Neuronal stem cell (in vitro differentiated cells): Measurements from ENCODE around the gene SAMSN1.

Source experiments
- DNase-seq: peaks from one replicate; pipeline ENCODE4 v3.0.0-alpha.2; 2013; ENCODE audit warnings: low spot score
- H2AFZ ChIP-seq: one replicate; pipeline ENCODE4 v1.6.1; 2013; ENCODE audit warnings: mild to moderate bottlenecking, low read length, inconsistent platforms
- H2AK5ac ChIP-seq: 2 replicates; pipeline ENCODE4 v1.6.1; 2013; ENCODE audit warnings: low read depth, mild to moderate bottlenecking, inconsistent platforms, low read length, moderate library complexity, mixed read lengths
- H2BK120ac ChIP-seq: 2 replicates; pipeline ENCODE4 v1.6.1; 2013; ENCODE audit warnings: low read depth, mild to moderate bottlenecking, inconsistent platforms, low read length, moderate library complexity, mixed read lengths
- H2BK12ac ChIP-seq: one replicate; pipeline ENCODE4 v1.6.1; 2013; ENCODE audit warnings: low read length, inconsistent platforms
- H2BK15ac ChIP-seq: 2 replicates; pipeline ENCODE4 v1.6.1; 2013; ENCODE audit warnings: mild to moderate bottlenecking, low read length, inconsistent platforms, mixed read lengths
- H2BK5ac ChIP-seq: one replicate; pipeline ENCODE4 v1.6.1; 2013; ENCODE audit warnings: inconsistent platforms, mild to moderate bottlenecking, low read length, moderate library complexity
- H3K14ac ChIP-seq: one replicate; pipeline ENCODE4 v1.6.1; 2013; ENCODE audit warnings: low read length, inconsistent platforms
- H3K18ac ChIP-seq: 2 replicates; pipeline ENCODE4 v1.6.1; 2013; ENCODE audit warnings: low read length, inconsistent platforms
- H3K23ac ChIP-seq: 2 replicates; pipeline ENCODE4 v1.6.1; 2013; ENCODE audit warnings: low read depth, mild to moderate bottlenecking, mixed read lengths, low read length, inconsistent platforms; ENCODE audit not compliant: poor library complexity
- H3K27ac ChIP-seq: replicated peaks from 3 replicates; pipeline ENCODE4 v1.5.1; 2013; ENCODE audit warnings: low read length, inconsistent platforms
- H3K27me3 ChIP-seq, 3 experiments: 2 replicates each; pipeline ENCODE4 v1.6.1; 2013; ENCODE audit warnings: low read length in 3 of 3, mild to moderate bottlenecking in 2 of 3, inconsistent platforms in 1 of 3, low read depth in 1 of 3, mixed read lengths in 1 of 3, moderate library complexity in 1 of 3; ENCODE audit not compliant: control insufficient read depth in 3 of 3, insufficient read depth in 3 of 3
- H3K36me3 ChIP-seq, 2 donors: replicated peaks in 1 of 2; 2 replicates each; pipeline ENCODE4 v1.6.1; 2013; ENCODE audit warnings: low read length in 2 of 2; ENCODE audit not compliant: control insufficient read depth in 2 of 2, insufficient read depth in 2 of 2
- H3K4ac ChIP-seq: 2 replicates; pipeline ENCODE4 v1.6.1; 2013; ENCODE audit warnings: inconsistent platforms, mild to moderate bottlenecking, low read length, moderate library complexity
- H3K4me1 ChIP-seq, 2 donors: 1 replicate in 1 of 2; 2 replicates in 1 of 2; pipeline ENCODE4 v1.6.1; 2013; ENCODE audit warnings: low read length in 2 of 2, low read depth in 1 of 2; ENCODE audit not compliant: control insufficient read depth in 2 of 2, insufficient read depth in 1 of 2
- H3K4me2 ChIP-seq: one replicate; pipeline ENCODE4 v1.6.1; 2013; ENCODE audit warnings: mild to moderate bottlenecking, low read length, inconsistent platforms; ENCODE audit not compliant: insufficient read depth, poor library complexity, severe bottlenecking
- H3K4me3 ChIP-seq, 2 donors: 2 replicates each; pipeline ENCODE4 v1.5.1; 2013; ENCODE audit warnings: low read length in 2 of 2, mild to moderate bottlenecking in 2 of 2, inconsistent platforms in 1 of 2, moderate library complexity in 1 of 2
- H3K79me1 ChIP-seq: one replicate; pipeline ENCODE4 v1.6.1; 2013; ENCODE audit warnings: low read depth, mild to moderate bottlenecking, inconsistent platforms, low read length, moderate library complexity
- H3K9ac ChIP-seq: one replicate; pipeline ENCODE4 v1.6.1; 2013; ENCODE audit warnings: mild to moderate bottlenecking, low read depth, low read length, inconsistent platforms; ENCODE audit not compliant: poor library complexity
- H3K9me3 ChIP-seq, 2 donors: replicated peaks in 1 of 2; 2 replicates each; pipeline versions ENCODE3 to v1.6.1; 2013; ENCODE audit warnings: low read length in 2 of 2, mild to moderate bottlenecking in 2 of 2, inconsistent platforms in 1 of 2, low read depth in 1 of 2, mixed read lengths in 1 of 2, moderate library complexity in 1 of 2; ENCODE audit not compliant: control insufficient read depth in 2 of 2, insufficient read depth in 1 of 2
- H4K8ac ChIP-seq: one replicate; pipeline ENCODE4 v1.6.1; 2013; ENCODE audit warnings: low read depth, mild to moderate bottlenecking, inconsistent platforms, low read length, moderate library complexity
- H4K91ac ChIP-seq: one replicate; pipeline ENCODE4 v1.6.1; 2013; ENCODE audit warnings: low read length, low read depth, mild to moderate bottlenecking, inconsistent platforms; ENCODE audit not compliant: poor library complexity
- WGBS, 2 donors: extraction: QIAGEN DNeasy Blood & Tissue Kit; methylation state at CpG; one replicate each; pipeline ENCODE4 v1.1.7; 2013; ENCODE audit warnings: missing lambda C conversion rate in 2 of 2, mixed read lengths in 1 of 2; ENCODE audit not compliant: insufficient read length in 2 of 2, insufficient replicate concordance in 1 of 2; ENCODE audit errors: extremely low coverage in 2 of 2; 5-methylcytosine and 5-hydroxymethylcytosine counted together

Gene SAMSN1

DNA sequence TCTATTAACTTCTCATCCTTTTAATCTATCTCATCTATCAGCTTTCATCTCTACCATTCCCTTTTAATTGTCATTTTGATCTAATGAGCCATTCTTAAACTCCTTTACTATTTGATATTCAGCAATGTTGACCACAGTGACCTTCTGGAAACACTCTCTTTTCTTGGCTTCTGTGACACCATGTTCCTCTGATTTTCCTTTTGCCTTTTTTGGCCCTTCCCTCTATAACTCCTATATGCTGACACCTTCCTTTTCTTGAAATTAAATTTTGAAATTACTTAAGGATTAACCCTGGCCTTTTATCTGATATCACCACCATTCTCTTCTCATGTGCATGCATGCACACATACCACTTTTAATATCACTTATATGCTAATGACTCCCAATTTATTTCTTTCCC is 41.2 kb upstream of the SAMSN1 start:
- H2BK12ac ChIP-seq, result no peak overlapping the region
- no peaks in the 10 kb centered on the region for H3K4me1 ChIP-seq
- no peak overlapping the region for H3K18ac ChIP-seq
- H3K9ac ChIP-seq, result no peak overlapping the region
- DNase-seq, result no peak
- no peak overlapping the region for H2BK5ac ChIP-seq
- H3K36me3 ChIP-seq, result no peaks in the 10 kb centered on the region
- no peak overlapping the region for H4K8ac ChIP-seq
- H2BK15ac ChIP-seq, result no peak overlapping the region
- no peaks in the 10 kb centered on the region for H3K9me3 ChIP-seq
- no peaks in the 10 kb centered on the region for H3K27me3 ChIP-seq
- no peaks in the 10 kb centered on the region for H3K79me1 ChIP-seq
- H4K91ac ChIP-seq, result no peak overlapping the region
- no peak overlapping the region for H3K4ac ChIP-seq
- H3K4me2 ChIP-seq, result no peak overlapping the region
- no peak overlapping the region for H3K27ac ChIP-seq
- H2AK5ac ChIP-seq, result no peak overlapping the region
- no peak overlapping the region for H3K14ac ChIP-seq
- no peak overlapping the region for H2BK120ac ChIP-seq
- H3K4me3 ChIP-seq, result no peak overlapping the region
- H3K23ac ChIP-seq, result no peak overlapping the region
- H2AFZ ChIP-seq, result no peak overlapping the region

GRCh38 chr21:14585122-14585521 is 39.0 kb upstream of the SAMSN1 start:
- no CpG with 5 or more reads among the region's 1 CpG for WGBS, 2 donors
- Histone ChIP-seq H4K8ac (no peak overlapping the region), H2BK15ac (no peak overlapping the region), H3K14ac (no peak overlapping the region), H2AFZ (no peak overlapping the region), H3K9me3 (no peaks in the 10 kb centered on the region), H3K23ac (no peak overlapping the region), H3K4me1 (no peaks in the 10 kb centered on the region), H2BK5ac (no peak overlapping the region), H3K9ac (no peak overlapping the region), H3K4ac (no peak overlapping the region), H3K4me3 (no peak overlapping the region), H2AK5ac (no peak overlapping the region), H3K18ac (no peak overlapping the region), H3K27me3 (no peaks in the 10 kb centered on the region), H3K27ac (no peak overlapping the region), H3K79me1 (no peaks in the 10 kb centered on the region), H2BK12ac (no peak overlapping the region), H4K91ac (no peak overlapping the region), H2BK120ac (no peak overlapping the region), H3K36me3 (no peaks in the 10 kb centered on the region), H3K4me2 (no peak overlapping the region)
- DNase-seq, result no peak

DNA sequence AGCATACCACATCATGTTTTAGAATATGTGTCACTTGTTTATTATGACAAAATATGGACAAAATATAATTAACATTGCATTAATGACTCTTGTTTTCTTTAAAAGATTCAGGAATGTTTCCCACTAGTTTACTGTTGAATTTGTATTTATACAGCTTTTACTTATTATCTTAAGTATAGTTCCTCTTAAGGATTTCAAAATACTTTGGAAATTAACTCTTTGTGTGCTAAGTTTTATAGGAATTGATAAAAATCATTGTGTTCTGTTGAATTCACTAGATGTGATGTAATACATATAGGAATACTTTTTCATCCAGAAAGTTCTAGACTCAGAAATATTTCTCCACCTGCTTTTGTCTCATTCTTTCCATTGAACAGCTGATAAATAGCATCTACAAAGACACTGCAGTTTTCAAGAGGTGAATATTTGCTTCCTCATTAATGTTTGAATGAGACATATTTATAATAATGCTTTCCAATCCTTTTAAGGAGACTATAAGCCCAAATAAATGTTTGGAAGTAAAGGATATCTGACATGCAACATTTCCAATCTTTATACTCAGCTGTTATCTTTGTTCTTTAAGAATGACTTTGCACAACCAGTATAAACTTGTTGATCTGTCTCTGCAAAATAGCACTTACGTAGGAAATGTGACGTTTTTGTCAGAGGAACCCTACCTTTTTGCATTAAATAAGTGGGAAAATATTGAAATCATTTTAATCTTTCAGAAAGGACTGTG is 38.4 kb upstream of the SAMSN1 start:
- no peak overlapping the region for H3K27ac ChIP-seq
- no peak overlapping the region for H2BK5ac ChIP-seq
- no peaks in the 10 kb centered on the region for H3K4me1 ChIP-seq
- H2BK15ac ChIP-seq, result no peak overlapping the region
- H2AK5ac ChIP-seq, result no peak overlapping the region
- no peaks in the 10 kb centered on the region for H3K27me3 ChIP-seq
- no peaks in the 10 kb centered on the region for H3K9me3 ChIP-seq
- no peak for DNase-seq
- H3K4me3 ChIP-seq, result no peak overlapping the region
- no peak overlapping the region for H4K8ac ChIP-seq
- H3K14ac ChIP-seq, result no peak overlapping the region
- H4K91ac ChIP-seq, result no peak overlapping the region
- H3K79me1 ChIP-seq, result no peaks in the 10 kb centered on the region
- no peak overlapping the region for H3K23ac ChIP-seq
- H3K36me3 ChIP-seq, result no peaks in the 10 kb centered on the region
- H3K4me2 ChIP-seq, result no peak overlapping the region
- no peak overlapping the region for H3K18ac ChIP-seq
- WGBS, 2 donors, result no CpG with 5 or more reads among the region's 2 CpGs
- no peak overlapping the region for H3K4ac ChIP-seq
- no peak overlapping the region for H2AFZ ChIP-seq
- no peak overlapping the region for H2BK120ac ChIP-seq
- no peak overlapping the region for H2BK12ac ChIP-seq
- H3K9ac ChIP-seq, result no peak overlapping the region

DNA sequence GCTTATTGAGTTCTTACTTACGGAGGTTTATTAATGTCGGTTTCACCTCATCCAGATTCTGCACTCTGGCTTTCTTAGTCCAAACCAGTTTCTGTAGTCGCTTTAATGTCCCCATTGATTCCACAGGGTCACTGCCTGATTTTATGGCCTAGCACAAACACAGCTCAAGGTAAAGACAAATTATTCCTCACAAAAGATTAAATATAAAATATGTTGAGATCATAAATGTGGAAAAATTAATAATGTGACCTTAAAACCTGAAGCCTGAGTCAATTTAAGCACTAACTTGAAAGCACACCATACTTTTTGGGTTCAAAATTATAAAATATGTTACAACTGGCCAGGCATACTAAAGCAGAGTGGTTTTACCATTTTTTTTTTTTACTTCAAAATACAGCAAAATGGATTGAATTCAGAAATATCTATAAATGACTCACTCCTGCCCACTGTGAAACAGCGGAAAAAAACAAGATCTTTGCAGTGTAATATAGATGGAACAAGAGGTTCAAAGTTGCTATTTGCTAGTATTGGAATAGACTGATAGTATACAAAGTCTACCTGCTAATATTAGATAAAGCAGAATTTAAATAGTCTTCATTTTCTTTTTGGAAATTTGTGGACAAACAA is 37.6 kb upstream of the SAMSN1 start:
- no peak overlapping the region for H3K14ac ChIP-seq
- H3K4me1 ChIP-seq, result no peaks in the 10 kb centered on the region
- H2BK12ac ChIP-seq, result no peak overlapping the region
- H3K4ac ChIP-seq, result no peak overlapping the region
- H2BK15ac ChIP-seq, result no peak overlapping the region
- no peaks in the 10 kb centered on the region for H3K9me3 ChIP-seq
- H3K79me1 ChIP-seq, result no peaks in the 10 kb centered on the region
- no peak overlapping the region for H3K27ac ChIP-seq
- H3K4me3 ChIP-seq, result no peak overlapping the region
- DNase-seq, result no peak
- H3K9ac ChIP-seq, result no peak overlapping the region
- no peaks in the 10 kb centered on the region for H3K27me3 ChIP-seq
- no peak overlapping the region for H2BK5ac ChIP-seq
- no peak overlapping the region for H3K4me2 ChIP-seq
- no peak overlapping the region for H3K23ac ChIP-seq
- H2AFZ ChIP-seq, result no peak overlapping the region
- no peak overlapping the region for H3K18ac ChIP-seq
- no peak overlapping the region for H4K8ac ChIP-seq
- H2AK5ac ChIP-seq, result no peak overlapping the region
- H2BK120ac ChIP-seq, result no peak overlapping the region
- H3K36me3 ChIP-seq, result no peaks in the 10 kb centered on the region
- no peak overlapping the region for H4K91ac ChIP-seq
- WGBS, 2 donors, result no CpG with 5 or more reads among the region's 4 CpGs
